ENCODE data around the gene SYNGR2.

The SYNGR2 gene

GRCh38 chr17:78173097-78173715 is 4.8 kb downstream of the SYNGR2 start:
- no peak for FAIRE-seq

- FAIRE-seq: no peak
Measured at GRCh38 chr17:78174346-78174869, 6.0 kb downstream of the SYNGR2 start.

GRCh38 chr17:78174870-78175642 is 6.7 kb downstream of the SYNGR2 start:
- no peak for FAIRE-seq

- FAIRE-seq: no peak
Measured at GRCh38 chr17:78175643-78175981, 7.2 kb downstream of the SYNGR2 start.

- FAIRE-seq: no peak
Measured at GRCh38 chr17:78176548-78177025, 8.2 kb downstream of the SYNGR2 start.

- no peak for FAIRE-seq
Measured at GRCh38 chr17:78179372-78179771, 11.0 kb downstream of the SYNGR2 start.

GRCh38 chr17:78180083-78180482 is 11.7 kb downstream of the SYNGR2 start:
- FAIRE-seq: no peak

GRCh38 chr17:78180508-78180907 is 12.1 kb downstream of the SYNGR2 start:
- FAIRE-seq: no peak

- FAIRE-seq: no peak
Measured at GRCh38 chr17:78182504-78182903, 14.1 kb downstream of the SYNGR2 start.

GRCh38 chr17:78183916-78184315 is 15.5 kb downstream of the SYNGR2 start:
- no peak for FAIRE-seq

- FAIRE-seq: no peak
Measured at GRCh38 chr17:78184351-78184750, 16.0 kb downstream of the SYNGR2 start.

GRCh38 chr17:78184868-78185267 is 16.5 kb downstream of the SYNGR2 start:
- FAIRE-seq: no peak

- FAIRE-seq: no peak
Measured at GRCh38 chr17:78185981-78186691, 17.8 kb downstream of the SYNGR2 start.

GRCh38 chr17:78186692-78187595 is 18.6 kb downstream of the SYNGR2 start, which contains the start of the genes AFMID and TK1:
Gene AFMID, plus strand, starts transcription at chr17:78187362. Its CDS starts 9 bp downstream, at chr17:78187371.
Gene TK1, minus strand, starts transcription at chr17:78187052. Its CDS starts 58 bp downstream, at chr17:78186994.
- FAIRE-seq: no peak

- FAIRE-seq: no peak
Measured at GRCh38 chr17:78196716-78197115, 28.3 kb downstream of the SYNGR2 start.

GRCh38 chr17:78197147-78197832 is 28.9 kb downstream of the SYNGR2 start:
- FAIRE-seq: no peak

- FAIRE-seq: no peak
Measured at GRCh38 chr17:78200451-78200850, 32.1 kb downstream of the SYNGR2 start.

- no peak for FAIRE-seq
Measured at GRCh38 chr17:78202666-78203065, 34.3 kb downstream of the SYNGR2 start.

GRCh38 chr17:78204387-78205123 is 36.2 kb downstream of the SYNGR2 start:
- no peak for FAIRE-seq

GRCh38 chr17:78205124-78205775 is 36.9 kb downstream of the SYNGR2 start:
- no peak for FAIRE-seq

Measured in islet of Langerhans (tissue), 1 donor.